ENCODE results near the gene RTN4R.
"Not testable (repeated sequence)": the region's sequence is repeated elsewhere in the genome, so short reads cannot be mapped to it uniquely, and the experiment has no call there.

DNA sequence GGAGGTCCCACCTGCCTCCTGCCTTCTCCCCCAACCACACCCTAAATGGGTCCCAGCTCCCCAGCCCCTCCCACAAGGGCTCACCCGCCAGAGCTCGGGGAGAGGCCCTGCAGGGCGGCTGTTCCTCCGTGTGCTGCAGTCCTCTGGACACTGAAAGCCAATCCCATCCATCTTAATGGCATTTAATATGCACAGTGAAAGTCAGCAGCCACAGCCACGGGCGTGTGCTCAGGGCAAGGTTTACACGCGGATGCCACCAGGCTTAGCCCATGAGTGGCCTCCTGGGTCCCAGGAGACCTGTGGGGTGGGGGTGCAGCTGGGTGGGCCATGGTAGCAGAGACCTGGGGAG, 18.2 kb upstream of the RTN4R start:
- not testable (repeated sequence) for TF ChIP-seq BRCA1 (CRISPR knock-in tag; IDR thresholded peaks at IDR 0.05); ZFYVE20 (CRISPR knock-in tag; IDR thresholded peaks at IDR 0.05; ENCODE audit: borderline replicate concordance, low read depth); ETV5 (CRISPR knock-in tag; IDR thresholded peaks at IDR 0.05; ENCODE audit: borderline replicate concordance); RXRA (CRISPR knock-in tag; IDR thresholded peaks at IDR 0.05); ZNF709 (CRISPR knock-in tag; IDR thresholded peaks at IDR 0.05); EZH2 (conservative IDR thresholded peaks at IDR 0.05; ENCODE audit: low read depth, low read length); MED8 (CRISPR knock-in tag; IDR thresholded peaks at IDR 0.05; ENCODE audit: insufficient replicate concordance); ZNF383 (CRISPR knock-in tag; IDR thresholded peaks at IDR 0.05; ENCODE audit: borderline replicate concordance); STAT5B (CRISPR knock-in tag; IDR thresholded peaks at IDR 0.05)
- TF ChIP-seq, protein P1, sequence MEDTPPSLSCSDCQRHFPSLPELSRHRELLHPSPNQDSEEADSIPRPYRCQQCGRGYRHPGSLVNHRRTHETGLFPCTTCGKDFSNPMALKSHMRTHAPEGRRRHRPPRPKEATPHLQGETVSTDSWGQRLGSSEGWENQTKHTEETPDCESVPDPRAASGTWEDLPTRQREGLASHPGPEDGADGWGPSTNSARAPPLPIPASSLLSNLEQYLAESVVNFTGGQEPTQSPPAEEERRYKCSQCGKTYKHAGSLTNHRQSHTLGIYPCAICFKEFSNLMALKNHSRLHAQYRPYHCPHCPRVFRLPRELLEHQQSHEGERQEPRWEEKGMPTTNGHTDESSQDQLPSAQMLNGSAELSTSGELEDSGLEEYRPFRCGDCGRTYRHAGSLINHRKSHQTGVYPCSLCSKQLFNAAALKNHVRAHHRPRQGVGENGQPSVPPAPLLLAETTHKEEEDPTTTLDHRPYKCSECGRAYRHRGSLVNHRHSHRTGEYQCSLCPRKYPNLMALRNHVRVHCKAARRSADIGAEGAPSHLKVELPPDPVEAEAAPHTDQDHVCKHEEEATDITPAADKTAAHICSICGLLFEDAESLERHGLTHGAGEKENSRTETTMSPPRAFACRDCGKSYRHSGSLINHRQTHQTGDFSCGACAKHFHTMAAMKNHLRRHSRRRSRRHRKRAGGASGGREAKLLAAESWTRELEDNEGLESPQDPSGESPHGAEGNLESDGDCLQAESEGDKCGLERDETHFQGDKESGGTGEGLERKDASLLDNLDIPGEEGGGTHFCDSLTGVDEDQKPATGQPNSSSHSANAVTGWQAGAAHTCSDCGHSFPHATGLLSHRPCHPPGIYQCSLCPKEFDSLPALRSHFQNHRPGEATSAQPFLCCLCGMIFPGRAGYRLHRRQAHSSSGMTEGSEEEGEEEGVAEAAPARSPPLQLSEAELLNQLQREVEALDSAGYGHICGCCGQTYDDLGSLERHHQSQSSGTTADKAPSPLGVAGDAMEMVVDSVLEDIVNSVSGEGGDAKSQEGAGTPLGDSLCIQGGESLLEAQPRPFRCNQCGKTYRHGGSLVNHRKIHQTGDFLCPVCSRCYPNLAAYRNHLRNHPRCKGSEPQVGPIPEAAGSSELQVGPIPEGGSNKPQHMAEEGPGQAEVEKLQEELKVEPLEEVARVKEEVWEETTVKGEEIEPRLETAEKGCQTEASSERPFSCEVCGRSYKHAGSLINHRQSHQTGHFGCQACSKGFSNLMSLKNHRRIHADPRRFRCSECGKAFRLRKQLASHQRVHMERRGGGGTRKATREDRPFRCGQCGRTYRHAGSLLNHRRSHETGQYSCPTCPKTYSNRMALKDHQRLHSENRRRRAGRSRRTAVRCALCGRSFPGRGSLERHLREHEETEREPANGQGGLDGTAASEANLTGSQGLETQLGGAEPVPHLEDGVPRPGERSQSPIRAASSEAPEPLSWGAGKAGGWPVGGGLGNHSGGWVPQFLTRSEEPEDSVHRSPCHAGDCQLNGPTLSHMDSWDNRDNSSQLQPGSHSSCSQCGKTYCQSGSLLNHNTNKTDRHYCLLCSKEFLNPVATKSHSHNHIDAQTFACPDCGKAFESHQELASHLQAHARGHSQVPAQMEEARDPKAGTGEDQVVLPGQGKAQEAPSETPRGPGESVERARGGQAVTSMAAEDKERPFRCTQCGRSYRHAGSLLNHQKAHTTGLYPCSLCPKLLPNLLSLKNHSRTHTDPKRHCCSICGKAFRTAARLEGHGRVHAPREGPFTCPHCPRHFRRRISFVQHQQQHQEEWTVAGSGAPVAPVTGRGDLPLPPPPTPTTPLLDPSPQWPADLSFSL (CRISPR knock-in tag; IDR thresholded peaks at IDR 0.05): not testable (repeated sequence)
- TF ChIP-seq, protein P2, sequence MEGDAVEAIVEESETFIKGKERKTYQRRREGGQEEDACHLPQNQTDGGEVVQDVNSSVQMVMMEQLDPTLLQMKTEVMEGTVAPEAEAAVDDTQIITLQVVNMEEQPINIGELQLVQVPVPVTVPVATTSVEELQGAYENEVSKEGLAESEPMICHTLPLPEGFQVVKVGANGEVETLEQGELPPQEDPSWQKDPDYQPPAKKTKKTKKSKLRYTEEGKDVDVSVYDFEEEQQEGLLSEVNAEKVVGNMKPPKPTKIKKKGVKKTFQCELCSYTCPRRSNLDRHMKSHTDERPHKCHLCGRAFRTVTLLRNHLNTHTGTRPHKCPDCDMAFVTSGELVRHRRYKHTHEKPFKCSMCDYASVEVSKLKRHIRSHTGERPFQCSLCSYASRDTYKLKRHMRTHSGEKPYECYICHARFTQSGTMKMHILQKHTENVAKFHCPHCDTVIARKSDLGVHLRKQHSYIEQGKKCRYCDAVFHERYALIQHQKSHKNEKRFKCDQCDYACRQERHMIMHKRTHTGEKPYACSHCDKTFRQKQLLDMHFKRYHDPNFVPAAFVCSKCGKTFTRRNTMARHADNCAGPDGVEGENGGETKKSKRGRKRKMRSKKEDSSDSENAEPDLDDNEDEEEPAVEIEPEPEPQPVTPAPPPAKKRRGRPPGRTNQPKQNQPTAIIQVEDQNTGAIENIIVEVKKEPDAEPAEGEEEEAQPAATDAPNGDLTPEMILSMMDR (CRISPR knock-in tag; IDR thresholded peaks at IDR 0.05): not testable (repeated sequence)

Data from HepG2 (cell line).